HG03196 (cell line): ENCODE measurements around the gene DCP1B.

Experiments
- ATAC-seq: cut with Tn5 transposase; IDR thresholded peaks from one replicate; pipeline ENCODE4 v1.9.1; 2021; ENCODE audit not compliant: unreplicated experiment

Gene DCP1B

DNA sequence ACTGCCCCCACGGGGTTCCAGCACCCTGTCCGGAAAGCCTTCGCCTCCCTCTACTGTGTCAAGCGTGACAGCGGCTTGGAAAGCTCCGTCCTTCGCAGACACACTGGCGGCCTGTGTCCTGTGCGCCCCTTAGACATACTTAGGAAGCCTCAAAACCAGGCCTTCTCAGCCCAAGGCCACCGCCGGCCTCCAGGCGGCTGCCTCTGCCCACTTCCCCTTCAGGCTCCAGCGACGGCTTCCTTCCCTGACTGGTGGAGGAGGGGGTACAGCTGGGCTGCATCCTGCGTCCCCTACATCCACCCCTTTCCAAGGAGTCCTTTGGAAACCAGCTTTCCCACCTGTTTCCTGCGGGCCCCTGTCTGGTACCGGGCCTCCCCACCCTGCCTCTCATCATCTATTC is 83.3 kb downstream of the DCP1B start:
- ATAC-seq = no peak

DNA sequence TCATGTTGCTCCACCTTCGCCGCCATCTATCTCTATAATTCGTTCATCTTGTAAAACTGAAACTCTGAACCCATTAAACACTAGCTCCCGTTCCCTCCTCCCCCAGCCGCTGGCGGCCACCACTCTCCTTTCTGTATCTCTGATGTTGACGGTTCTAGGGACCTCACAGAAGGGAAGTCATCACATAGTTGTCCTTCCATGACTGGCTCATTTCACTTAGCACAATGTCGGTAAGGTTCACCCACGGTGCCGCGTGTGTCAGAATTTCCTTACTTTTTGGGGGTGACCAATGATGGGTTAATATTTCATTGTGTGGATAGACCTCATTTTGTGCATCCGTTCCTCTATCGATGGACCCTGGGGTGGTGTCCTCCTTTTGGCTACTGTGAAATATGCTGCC is 83.8 kb downstream of the DCP1B start:
- ATAC-seq = no peak

DNA sequence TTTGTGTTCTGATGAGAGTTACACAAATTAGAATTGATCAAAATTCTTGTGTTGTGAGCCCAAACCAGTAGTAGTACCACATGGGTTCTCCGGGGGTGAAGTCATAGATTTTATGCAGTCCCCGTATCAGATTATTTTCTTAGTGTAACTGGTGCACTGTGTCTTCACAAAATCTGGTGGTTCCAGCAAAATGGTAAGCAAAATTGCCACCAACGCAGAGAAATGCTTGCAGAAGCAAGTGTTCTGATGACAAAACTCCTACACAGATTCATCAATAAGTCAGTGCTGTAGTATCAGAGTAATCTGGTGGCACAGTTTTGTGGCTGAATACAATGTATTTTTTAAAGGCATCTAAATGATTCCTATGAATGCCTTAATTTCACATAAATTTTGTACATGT is 84.5 kb downstream of the DCP1B start:
- no peak for ATAC-seq

GRCh38 chr12:1919284-1919683 is 85.0 kb downstream of the DCP1B start:
- ATAC-seq = no peak

DNA sequence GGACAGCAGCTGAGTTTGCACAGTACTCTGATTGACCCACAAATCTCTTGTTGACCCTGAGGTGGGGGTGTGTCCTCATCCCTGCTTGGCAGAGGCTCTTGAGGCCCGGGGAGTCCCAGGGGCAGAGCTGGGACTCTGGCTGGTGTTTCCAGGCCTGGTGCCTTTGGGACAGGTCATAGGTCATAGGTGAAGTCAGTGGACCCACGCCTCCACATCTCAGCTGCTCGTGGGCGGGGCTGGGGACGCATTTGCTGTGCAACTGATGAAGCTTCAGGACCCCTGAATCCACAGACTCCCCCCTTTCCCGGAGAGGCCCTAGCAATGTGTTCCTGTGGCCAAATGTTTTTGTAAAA is 85.4 kb downstream of the DCP1B start:
- no peak for ATAC-seq

GRCh38 chr12:1918081-1918883 is 86.0 kb downstream of the DCP1B start, which contains the start of gene CACNA2D4:
TSS of gene CACNA2D4 (minus strand) at chr12:1918652. CDS start at chr12:1918473, 179 bp downstream.
- no peak for ATAC-seq

- no peak for ATAC-seq
Observed at GRCh38 chr12:1917172-1918070, 86.8 kb downstream of the DCP1B start.

- ATAC-seq = no peak
Observed at GRCh38 chr12:1916371-1917171, 87.7 kb downstream of the DCP1B start.

- ATAC-seq = no peak
Observed at GRCh38 chr12:1915082-1915968, 88.9 kb downstream of the DCP1B start.

GRCh38 chr12:1914114-1914911 is 89.9 kb downstream of the DCP1B start:
- no peak for ATAC-seq

- ATAC-seq = no peak
Observed at GRCh38 chr12:1913377-1914113, 90.7 kb downstream of the DCP1B start.

GRCh38 chr12:1912580-1913376 is 91.5 kb downstream of the DCP1B start:
- ATAC-seq = no peak

DNA sequence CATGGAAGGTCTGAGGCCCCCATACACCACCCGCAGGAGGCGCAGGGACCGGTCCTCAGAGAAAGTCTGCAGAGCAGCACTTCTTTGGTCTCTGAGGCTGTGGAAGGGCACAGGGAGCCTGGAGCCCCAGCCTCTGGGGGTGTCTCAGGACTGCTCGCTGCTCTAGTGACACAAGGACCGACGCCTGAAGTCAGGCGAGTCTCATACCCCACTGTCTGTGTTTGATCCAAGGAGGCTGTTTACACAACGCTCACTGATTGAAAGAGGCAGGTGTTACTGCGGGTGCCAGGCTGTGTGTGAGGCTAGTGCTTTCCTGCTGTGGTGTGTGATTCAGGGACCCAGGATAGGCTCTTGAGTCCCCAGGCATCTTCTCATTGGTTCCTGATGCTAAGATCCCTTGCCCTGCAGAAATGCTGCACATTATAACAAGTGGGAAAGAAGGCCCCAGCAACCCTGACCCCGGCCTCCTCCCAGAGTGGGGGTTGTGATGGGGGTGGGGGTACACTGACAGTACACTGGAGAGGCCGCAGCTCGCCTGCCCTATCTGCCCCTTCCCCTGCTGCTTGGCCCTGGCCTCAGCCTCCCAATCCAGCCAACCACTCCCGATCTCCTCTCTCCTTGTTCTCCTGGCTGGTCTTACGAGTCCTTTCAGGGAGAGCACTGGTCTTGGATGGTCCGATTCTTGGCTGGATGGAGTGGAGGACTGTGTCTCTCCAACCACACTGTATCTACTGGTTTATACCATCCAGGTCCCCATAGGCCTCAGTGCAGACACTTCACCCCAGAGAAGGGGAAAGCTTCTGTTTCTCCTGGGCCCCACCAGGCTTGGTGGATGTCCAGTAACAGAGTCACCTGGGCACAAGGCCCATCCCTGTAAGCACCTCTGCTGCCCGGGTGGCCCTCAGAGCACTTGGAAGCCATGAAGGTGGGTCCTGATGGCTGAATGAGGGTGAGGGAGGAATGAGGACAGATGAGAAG is 92.4 kb downstream of the DCP1B start:
- no peak for ATAC-seq

GRCh38 chr12:1910468-1910867 is 93.8 kb downstream of the DCP1B start:
- no peak for ATAC-seq

GRCh38 chr12:1908758-1909157 is 95.5 kb downstream of the DCP1B start:
- no peak for ATAC-seq

GRCh38 chr12:1907652-1908611 is 96.3 kb downstream of the DCP1B start:
- ATAC-seq = no peak
